GM21529 (cell line): ENCODE results near the gene IFT81.
"Not testable (repeated sequence)": the region's sequence is repeated elsewhere in the genome, so short reads cannot be mapped to it uniquely, and the experiment has no call there.

Source experiments
- ATAC-seq: cut with Tn5 transposase; IDR thresholded peaks from one replicate; pipeline ENCODE4 v1.9.1; 2021; ENCODE audit not compliant: unreplicated experiment

Gene IFT81

DNA sequence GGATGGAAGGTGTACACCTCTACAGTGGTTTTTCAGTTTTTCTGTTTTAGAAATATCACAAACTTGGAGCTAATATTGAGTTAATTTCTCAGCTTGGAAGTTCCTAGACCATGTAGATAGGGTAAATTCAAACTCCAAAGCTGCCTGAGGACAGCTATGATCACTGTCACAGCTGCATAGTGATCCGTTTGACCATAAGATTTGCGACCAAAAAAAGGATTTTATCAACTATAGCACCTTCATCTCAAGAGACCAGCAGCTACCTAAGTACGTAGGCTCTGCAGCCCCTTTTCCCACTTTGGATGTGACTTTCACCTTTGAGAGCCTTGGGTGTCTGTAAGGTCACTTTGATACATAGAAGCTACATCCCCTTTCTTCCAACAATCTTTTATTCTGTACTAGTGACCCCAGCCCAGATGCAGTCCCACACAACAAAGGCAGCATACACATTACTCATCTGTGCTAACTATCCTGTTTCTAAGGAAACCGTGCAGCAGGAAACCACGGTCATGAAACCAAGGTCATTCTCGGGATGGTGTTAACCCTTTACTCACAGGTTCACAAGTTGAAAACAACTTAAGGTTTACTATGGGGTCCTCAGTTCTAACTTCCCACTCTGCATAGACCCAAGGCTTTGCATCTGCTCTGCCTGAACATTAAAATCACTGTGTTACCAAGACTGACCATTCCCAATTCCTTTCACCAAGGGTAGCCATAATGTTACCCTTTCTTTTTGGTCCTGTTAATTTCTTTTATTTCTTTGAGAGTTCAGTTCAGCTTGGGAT lies 75.4 kb downstream of the IFT81 start:
- ATAC-seq, result no peak

DNA sequence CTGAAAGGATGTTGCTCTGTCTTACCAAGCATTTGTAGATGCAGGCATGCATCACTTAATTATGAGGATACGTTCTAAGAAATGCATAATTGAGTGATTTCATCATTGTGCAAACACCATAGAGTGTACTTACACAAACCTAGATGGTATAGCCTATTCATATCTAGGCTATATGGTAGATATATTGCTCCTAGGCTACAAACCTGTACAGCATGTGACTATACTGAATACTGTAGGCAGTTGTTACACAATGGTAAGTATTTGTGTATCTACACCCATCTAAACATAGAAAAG lies 75.9 kb downstream of the IFT81 start:
- no peak for ATAC-seq

DNA sequence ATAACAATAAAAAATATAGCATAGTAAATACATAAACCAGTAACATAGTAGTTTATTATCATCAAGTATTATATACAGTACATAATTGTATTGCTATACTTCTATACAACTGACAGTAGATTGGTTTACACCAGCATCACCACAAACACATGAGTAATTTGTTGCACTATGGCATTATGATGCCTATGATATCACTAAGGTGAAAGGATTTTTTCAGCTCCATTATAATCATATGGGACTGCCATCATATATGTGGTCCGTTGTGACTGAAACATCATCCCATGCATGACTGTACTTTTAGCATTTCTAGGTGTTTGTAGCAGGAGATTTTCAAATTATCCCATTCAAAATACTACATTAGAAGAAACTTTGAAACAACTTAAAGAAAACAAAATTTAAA lies 77.8 kb downstream of the IFT81 start:
- ATAC-seq, result no peak

DNA sequence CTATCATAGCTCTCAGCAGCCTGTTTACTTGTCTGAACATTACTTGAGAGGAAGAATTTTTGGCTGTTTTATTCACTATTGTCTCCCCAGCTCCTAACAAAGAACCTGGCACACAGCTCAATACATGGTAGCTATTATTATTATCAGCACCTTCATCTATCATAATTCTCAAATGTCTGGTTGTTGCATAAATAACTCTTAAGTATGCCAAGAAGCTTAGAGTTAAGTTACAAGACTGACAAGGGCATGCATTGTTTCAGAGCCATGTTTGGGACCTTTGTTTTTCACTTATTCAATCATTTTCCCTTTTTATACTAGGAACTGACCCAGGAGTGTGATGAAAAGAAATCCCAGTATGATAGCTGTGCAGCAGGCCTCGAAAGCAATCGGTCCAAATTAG lies 79.4 kb downstream of the IFT81 start:
- ATAC-seq, result no peak

DNA sequence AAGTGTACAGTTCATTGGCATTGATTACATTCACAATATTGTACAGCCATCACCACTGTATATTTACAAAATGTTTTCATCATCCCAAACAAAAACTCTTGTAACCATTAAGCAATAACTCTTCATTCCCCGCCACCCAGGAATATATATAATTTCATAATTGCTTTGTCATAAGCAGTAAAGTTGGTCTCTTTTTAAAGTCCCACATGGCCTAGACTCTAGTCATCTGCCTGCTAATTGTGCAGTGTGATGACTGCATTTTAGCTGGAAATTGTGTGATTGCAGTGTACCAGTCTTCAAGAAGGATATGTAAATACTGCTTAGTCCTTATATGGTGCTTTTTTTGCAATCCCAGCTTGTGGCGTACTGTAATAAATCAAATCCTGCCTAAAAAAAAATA lies 81.8 kb downstream of the IFT81 start:
- no peak for ATAC-seq

DNA sequence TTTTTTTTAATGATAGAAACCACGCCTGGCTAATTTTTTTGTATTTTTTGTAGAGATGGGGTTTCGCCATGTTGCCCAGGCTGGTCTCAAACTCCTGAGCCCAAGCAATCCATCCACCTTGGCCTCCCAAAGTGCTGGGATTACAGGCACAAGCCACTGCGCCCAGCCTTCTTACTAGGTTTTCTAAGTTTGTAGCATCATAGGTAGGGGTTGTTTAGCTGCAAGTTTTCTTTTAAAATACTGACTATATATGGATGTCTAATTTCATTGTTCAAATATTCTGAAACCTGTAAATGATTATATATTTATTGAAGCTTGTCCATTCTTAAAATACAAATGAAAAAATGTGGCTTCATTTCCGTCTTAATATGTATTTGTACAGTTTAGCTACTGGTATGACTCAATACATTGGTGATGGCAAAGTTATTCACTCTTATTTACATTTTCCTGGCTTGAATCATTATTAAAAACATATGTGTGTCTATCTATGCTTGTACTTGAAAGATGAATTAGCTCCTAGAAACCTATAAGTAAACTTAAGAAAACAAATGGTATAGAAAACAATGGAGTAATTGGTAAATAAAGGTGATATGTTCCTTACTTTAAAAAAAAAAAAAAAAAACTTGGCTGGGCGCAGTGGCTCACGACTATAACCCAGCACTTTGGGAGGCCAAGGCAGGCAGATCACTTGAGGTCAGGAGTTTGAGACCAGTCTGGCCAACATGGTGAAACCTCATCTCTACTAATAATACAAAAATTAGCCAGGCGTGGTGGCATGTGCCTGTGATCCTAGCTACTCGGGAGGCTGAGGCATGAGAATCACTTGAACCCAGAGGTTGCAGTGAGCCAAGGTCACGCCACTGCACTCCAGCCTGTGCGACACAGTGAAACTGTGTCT lies 87.7 kb downstream of the IFT81 start:
- not testable (repeated sequence) for ATAC-seq

DNA sequence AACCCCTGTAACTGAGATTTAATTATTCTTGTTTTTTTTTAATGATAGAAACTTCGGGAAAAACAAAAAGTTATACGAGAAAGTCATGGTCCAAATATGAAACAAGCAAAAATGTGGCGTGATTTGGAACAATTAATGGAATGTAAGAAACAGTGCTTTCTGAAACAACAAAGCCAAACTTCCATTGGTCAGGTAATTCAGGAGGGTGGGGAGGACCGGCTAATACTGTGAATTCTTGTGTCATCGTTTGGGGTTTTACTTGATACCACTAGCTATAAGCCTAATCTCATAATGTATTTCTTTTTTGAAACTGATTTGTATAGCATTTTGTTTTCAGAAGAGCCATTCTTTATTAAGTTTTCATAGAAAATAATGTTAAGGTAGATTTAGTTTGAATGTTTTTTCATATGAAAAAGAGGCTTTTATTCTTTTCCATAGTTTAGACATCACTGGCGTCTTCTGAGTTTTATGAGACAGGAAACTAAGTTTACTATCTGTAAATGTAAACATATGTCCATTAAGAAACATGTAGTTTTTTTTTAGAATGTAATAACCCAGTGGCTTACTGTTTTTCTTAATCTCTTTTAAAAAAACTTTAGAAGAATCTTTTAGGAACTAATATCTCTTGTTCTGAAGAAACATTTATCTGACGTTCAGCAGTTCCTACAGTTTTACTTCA lies 94.0 kb downstream of the IFT81 start:
- no peak for ATAC-seq

DNA sequence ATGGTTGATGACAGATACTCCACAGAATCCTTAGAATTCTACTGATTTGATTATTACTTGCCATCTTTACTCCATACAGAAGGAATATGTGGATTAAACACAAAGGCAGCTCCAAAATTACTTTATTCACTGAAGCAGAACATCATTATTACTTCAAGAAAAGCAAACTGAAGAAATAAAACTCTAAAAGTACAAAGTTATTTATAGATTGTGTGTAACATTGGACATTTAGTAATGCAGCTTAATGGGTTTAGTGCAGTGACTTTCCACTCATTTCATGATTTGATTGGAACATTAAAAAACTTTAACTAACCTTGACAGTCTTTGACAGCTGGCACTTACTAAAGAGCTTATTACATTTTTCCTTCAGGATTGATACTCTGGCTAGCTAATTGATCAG lies 97.9 kb downstream of the IFT81 start:
- no peak for ATAC-seq

DNA sequence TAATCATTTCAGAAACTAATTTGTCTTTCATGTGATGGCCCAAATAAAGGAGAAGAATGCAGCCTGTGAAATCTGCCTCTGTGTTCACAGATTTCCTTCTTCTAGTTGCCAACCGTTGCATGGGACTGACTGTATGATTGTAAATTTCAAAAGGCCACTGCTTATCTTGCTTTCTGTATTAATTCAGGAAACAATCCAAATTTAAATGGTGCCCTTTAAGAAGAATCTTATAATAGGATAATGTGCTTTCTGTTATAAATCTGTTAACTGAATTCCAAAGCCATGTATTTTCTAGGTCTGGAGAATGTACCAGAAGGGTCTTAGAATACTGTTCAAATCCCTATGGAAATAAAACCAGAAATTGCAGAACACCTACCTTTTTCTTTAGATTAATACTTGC lies 98.3 kb downstream of the IFT81 start:
- ATAC-seq, result no peak

DNA sequence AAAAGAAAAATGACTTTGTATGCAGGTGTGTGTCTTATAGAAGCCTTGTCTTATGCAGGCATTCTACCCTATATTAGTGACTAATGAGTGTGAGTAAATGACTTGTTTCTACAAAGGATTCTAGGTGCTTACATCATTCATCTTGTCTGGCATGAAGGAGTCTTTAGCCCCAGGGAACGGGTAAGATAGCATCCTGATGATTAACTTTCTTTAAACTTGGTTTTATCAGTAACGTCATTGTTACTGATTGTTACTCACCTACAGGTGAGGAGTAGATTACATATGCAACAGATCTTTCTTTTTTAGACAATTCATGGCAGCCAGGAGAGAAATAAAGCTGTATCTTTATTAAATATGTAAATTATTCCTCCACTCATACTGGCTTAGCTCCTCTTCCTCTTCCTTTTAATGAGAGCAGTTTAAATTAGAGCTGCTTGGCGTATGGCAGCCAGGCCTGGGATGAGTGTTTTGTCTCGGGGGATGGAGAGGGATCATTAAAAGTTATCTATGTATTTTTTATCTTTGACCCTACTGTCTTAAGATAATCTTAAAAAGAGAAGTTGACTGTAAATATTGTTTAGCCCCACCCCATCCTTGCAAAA lies 99.7 kb downstream of the IFT81 start:
- ATAC-seq, result no peak

DNA sequence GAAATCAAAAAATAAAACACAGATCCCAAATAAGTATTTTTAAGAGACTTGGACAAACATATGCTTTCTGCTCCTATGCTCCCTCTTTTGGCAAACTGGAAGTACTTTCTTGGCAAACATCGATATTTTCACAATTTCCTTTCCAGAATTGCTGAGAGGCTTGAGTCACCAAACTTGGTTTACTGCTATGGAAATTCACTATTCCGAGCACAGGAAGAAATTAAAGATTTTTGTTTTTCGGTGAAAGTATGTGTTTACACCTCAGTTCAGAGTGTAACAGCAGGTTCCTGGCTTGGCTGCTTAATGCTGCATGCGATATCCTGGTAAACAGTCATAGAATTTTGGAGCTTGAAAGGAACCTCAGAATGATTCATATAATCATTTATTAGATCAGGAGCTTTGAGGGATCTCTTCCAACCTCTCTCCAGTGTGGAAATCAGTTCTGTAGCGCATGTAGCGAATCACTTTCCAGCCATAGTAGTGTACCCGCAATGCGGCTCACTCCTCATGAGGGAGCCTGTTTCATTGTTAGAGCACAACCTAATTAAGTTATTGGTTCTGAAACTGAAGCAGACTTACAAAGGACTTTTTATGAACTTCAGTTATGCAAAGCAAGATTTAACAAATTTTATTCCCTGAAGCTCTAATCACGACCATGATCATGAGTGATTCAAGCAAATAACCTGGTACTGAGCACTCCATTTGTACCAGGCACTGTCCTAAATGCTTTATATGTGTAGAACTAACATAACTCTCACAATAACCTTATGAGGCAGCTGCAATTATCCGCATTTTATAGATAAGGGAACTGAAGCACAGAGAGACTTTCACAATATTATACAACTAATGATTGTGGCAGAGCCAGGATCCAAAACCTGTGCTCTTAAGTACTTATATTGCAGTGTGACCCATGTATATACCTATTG lies 100.5 kb downstream of the IFT81 start:
- no peak for ATAC-seq

DNA sequence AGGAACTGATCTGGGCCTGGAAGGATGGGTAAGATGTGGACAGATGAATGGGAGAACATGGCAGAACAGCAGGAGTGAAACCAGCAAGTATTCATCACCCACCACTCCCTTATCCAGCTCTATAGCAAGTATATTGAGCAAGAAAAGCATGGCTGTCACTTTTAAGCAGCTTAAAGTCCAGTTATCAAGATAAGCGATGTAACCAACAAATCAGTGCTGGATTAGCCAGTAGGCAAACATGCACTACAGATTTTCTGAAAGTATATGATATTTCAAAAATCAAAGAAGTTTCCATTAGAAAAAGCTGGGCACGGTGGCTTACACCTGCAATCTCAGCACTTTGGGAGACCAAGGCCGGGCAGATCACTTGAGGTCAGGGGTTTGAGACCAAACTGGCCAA lies 103.0 kb downstream of the IFT81 start:
- ATAC-seq, result no peak

DNA sequence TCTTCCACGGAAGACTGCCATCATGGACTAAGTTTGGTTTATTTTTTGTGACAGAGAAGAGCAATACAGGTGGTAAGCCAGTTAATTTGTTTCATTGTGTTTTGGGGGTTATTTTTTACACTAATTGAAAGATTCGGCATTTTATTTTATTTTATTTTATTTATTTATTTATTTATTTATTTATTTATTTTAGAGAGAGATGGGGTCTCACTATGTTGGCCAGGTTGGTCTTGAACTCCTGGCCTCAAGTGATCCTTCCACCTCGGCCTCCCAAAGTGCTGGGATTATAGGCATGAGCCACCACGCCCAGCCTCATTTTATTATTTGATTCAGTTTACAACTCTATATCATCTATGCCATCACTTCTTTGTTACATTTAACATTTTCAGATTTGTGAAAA lies 104.2 kb downstream of the IFT81 start:
- not testable (repeated sequence) for ATAC-seq

DNA sequence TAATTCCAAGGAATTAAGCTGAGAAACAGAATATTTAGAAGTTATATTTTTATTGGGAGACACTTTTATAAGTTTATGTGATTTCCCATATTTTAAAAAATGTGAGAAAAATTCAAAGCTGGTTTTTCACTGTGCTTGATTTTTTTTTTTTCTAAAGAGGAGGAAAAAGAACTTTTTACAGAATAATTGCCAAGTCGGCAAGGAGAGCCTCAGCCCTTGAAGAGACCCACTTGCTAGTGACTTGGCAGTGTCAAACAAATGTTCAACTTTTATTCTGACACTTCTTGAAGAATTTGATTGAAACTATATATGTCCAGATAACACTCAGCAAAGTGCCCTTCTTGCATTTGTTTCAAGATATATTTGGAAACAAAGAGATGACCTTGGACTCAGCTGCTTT lies 104.6 kb downstream of the IFT81 start:
- no peak for ATAC-seq

DNA sequence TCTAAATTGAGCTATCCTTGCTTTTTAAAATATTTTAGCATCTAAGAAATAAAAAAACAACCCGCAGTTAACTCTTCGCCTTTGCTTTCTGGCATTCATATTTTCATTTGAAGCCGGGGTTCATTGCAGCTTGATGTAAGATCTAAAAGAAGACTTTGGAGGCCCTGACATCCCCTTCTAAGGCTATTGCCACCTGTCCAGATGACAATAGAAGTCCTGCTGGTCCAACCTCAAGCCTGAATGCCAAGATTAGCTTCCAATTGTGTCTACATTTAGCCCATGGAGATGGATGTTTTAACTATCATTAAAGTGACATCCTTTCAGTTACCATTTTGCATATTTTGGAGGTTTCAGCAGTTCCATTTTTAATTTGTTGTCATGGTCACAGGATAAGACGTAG lies 105.3 kb downstream of the IFT81 start:
- no peak for ATAC-seq

DNA sequence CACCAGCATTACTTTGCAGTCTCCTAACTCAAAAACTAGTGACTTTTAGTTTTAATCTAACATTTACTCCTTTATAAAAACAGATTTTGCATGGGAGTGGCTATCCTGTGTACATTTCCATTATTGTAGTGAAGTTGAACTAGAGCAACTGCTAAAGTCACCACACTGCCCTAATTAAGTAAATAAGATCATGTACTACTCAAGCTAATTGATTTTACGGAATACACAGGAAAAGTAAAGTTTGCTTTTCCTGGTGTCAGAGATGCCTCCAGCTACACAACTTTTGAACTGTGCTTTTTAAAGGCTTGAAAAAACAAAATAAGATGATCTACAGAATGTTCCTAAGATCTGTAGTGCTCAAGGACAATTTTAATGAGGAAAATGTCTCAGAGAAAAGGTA lies 106.5 kb downstream of the IFT81 start:
- ATAC-seq, result no peak

DNA sequence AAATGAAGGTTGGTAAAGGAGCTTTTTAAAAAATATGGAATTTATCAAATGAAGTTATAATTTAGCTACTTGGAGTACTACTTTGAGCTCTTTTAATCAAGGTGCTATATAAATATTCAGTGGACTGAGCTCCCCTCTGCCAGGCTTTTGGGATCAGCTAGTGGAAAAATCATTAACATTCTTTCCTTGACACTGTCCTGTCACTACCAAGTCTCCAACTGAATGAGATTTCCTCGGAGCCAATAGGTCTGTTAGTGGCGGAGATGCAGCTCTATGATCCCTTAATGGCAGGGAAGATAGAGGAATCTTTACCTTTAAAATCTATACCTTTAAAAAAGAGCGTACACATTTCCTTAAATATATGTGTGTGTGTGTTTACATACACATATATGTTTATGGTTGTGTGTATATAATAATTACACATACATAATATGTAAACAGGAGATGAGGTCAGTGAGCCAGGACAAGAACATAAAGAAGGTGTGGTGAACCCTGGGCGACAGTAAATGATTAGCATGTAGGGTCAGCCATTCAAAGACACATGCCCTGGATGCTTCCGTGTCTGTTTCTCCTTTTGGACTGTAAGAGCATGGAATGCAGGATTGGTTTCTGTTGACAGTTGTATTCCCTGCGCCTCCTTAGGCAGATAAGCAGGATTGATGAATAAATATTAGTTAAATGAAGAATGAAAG lies 109.2 kb downstream of the IFT81 start:
- no peak for ATAC-seq

DNA sequence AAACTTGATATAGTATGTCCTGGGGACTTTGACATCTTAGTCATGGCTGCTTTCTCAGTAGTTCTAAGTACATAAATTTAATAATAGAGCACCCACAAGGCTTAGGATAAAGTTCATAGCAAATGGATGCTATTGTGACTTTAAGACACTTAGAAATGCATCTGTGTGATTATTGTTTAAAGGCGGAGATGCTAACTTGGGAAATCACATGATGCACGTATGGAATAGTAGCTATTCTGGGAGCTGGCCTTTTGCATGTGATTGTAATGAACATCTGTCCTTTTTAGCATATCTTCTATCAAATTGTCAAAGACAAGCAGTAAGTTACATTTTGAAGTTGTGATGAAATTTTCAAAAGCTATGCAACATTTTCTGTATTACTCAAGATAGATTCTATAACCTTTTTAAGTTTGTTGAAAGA lies 110.2 kb downstream of the IFT81 start:
- no peak for ATAC-seq

DNA sequence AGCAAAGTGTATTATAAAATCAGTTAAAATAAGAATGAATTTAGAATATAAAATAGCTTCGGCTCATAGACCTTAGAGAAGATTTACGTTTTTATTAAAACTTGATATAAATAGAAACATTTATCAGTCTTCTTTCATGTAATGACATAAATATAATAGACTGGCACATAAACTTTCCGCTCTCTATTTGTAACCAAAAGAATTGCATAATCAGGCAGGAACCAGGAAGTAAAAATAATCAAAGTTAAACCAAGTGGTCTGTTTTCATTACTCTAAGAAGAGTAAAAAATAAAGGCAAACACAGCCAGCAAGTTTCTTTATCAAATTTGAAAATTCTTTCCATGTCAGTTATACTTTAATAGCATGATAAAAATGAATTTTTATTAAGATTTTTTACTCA lies 110.6 kb downstream of the IFT81 start:
- ATAC-seq, result no peak

DNA sequence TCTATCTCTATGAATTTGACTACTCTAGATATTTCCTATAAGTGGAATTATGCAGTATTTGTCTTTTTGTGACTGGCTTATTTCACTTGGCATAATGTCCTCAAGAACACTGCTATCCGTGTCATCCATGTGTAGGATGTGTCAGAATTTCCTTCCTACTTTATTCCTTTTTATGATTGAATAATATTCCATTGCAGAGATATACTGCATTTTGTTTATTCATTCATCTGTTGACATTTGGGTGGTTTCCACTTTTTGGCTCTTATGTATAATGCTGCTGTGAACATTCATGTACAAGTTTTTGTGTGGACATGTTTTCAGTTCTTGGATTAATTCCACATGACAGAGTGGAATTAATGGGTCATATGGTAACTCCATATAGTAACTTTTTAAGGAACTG lies 111.2 kb downstream of the IFT81 start:
- no peak for ATAC-seq
